Hematopoietic multipotent progenitor cell treated with erythropoietin and hydrocortisone succinate and interleukin-3 and kit ligand, for 6 days (in vitro differentiated cells): Measurements from ENCODE around the gene RDH14.

Source experiments
- DNase-seq: peaks from one replicate; pipeline ENCODE4 v3.0.0-alpha.2; 2015

Gene RDH14, protein sequence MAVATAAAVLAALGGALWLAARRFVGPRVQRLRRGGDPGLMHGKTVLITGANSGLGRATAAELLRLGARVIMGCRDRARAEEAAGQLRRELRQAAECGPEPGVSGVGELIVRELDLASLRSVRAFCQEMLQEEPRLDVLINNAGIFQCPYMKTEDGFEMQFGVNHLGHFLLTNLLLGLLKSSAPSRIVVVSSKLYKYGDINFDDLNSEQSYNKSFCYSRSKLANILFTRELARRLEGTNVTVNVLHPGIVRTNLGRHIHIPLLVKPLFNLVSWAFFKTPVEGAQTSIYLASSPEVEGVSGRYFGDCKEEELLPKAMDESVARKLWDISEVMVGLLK

DNA sequence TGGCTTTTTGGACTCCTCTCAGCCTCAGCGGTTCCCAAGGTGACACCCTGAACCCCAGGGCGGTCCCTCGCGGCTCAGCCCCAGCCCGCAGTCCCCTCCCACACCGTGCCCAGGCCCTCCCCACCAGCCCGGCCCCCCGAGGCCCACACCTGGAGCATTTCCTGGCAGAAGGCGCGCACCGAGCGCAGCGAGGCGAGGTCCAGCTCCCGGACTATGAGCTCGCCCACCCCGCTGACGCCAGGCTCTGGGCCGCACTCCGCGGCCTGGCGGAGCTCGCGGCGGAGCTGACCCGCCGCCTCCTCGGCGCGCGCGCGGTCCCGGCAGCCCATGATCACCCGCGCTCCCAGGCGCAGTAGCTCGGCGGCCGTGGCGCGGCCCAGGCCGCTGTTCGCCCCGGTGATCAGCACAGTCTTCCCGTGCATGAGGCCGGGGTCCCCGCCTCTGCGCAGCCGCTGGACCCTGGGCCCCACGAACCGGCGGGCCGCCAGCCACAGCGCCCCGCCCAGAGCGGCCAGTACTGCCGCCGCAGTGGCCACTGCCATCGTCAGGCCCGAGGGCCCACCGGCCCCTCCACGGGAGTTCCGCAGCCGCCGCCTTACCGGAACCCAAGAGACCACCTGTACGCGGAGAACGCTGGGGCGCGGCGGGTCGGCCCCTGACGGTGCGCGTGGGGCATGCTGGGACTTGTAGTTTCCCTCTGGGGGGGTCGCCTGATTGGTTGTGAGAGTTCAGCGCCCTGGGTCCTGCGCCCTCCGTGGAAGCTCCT is at the start of gene RDH14:
Gene RDH14 (minus strand): TSS at position 623 of the 766 bp plus-strand sequence. CDS start 81 bp downstream, at position 542.
- peak; percentile 97 for DNase-seq

DNA sequence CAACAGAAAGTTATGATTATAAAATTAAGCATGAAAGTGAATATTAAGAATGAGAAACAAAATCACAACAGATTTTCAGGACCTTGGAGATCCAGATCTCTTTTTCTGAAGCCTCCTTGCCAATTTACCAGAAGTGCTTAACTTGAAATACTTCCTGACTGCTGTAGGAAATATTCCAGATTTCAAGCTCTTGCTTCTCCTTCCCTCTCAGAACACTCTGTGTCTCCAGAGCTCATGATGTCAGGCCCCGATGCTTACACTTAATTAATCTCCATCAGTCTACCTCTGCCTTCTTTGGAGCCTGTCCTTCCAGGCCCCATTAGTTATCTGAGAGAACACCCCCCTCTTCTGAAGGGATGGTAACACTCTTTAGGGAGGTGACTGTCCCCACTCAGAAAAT is 49.6 kb upstream of the RDH14 start:
- no peak for DNase-seq

DNA sequence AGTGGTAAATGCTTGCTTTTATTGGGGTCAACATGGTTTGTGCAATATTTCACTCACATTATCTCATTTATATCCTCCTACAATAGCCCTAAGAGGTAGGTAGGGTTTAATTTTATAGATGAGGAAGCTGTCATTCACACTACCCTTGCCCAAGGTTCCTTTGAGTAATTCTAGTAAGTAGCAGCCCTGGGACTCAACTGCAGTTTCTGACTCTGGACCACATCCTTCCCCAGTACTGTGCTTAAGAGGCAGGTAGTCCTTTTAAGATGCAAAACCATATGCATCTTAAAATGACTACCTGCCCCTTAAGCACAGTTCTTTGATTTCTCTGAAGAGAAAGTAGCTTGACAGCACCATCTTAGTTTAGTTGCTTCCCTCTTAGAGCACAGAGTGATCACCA is 44.7 kb upstream of the RDH14 start:
- no peak for DNase-seq

DNA sequence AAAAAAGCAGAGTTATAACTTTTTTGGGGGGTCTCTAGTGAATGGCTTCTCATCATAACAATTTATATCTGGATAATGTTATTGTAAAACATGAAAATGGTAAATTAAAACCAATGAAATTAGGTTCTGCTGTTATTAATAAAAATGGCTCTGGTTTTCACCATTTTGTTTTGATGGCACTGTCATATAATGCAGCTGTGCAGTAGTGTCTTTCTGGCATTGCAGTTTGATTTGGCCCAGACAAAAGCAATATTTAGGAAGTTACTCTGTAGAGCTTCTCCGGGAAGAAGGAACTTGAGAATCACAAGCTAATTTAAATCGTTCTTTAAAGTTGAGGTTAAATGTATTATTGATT is 44.1 kb upstream of the RDH14 start:
- no peak for DNase-seq

DNA sequence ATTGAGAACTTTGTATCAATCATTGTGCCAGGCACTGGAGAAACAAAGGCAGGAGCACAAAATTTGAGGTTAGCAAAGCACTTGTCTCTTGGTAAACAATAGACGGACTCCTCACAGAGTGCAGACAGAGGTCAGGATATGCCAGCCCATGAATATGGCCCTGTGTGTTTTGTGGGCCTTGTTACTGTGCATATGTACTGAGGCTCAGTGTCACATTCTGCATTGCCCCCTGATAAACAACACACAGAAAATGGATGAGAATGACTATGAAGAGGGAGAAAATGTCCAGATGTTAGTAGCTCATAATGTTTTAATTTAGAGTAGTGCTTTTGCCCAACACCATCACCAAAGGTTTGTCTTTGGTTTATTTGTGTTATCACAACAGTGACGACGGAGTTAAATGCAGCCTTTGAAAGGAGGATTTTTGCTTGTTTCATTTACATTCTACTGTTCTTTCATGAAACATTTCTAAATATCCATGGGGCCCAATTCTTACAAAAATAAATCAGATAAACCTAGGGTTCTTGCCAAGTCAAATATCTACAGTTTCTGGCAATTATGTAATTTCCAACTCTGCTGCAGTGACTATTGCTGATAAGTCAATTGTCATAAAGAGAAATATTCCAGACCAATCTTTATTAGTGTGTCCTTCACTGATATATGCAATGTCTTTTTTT is 43.5 kb upstream of the RDH14 start:
- DNase-seq, result no peak

DNA sequence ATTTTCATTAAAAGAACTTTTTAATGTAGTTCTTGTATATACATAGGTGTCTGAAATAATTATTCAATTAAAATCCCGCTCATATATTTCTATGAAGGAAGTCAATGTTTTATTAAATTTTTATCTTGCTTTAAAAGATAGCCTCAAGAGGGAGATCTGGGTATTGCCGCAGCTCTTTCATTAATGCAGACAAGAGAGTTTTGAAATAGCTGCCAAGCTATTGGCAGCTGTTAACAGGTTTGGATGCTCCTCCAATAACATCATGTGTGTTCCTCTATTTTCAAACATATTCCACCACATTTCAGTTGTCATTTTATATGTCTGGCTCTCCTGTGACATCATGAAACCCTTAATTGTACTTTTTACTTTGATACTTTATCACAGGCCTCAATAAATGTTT is 41.8 kb upstream of the RDH14 start:
- DNase-seq, result no peak

DNA sequence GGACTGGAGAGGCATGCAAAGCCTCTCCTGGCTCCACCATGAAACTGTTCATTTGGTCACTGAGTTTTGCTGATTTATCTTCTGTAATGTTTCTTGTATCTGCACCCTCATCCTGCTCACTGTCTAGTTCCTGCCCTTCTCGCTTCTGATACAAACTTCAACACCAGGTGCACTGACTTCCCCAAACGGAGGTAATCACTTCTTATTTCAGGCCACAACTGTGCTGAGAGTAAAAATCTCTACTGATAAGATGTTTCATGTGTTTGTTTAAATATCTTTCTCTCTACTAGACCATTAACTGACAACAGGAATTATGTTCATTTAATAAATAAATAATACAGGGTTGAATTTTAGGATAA is 39.8 kb upstream of the RDH14 start:
- DNase-seq, result no peak

DNA sequence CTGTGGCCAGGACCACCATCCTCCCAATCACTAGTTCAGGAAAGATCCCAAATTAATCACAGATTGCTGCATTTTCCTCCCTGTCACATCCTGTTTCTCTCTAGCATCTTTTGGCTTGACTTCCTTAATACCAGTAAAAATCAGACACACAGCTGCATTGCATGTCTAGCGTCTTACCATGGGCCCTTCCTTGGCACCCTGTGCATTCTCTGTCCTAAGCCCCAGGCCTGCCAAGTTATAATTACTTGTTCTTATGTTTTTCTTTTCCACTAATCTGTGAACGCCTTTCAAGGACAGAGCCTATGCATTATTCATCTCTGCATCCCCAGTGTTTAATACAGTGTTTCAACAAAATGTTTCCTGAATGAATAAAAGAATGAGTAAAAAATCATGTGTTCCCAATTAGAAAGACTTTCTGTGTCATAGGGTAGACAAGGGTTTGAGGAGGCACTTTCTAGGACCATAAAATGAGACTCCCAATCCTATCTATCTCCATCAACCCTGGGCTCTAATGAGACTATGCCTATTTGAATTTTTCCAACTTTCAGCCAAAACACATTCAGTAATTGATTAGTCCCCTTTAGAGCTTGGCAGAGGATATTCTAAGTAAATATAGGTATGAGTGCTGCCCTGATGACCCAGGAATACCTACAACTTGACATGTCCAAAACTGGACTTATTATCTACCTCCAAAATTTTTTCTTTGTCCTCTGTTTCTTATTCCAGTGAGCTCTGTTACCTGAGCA is 39.2 kb upstream of the RDH14 start:
- DNase-seq, result no peak

DNA sequence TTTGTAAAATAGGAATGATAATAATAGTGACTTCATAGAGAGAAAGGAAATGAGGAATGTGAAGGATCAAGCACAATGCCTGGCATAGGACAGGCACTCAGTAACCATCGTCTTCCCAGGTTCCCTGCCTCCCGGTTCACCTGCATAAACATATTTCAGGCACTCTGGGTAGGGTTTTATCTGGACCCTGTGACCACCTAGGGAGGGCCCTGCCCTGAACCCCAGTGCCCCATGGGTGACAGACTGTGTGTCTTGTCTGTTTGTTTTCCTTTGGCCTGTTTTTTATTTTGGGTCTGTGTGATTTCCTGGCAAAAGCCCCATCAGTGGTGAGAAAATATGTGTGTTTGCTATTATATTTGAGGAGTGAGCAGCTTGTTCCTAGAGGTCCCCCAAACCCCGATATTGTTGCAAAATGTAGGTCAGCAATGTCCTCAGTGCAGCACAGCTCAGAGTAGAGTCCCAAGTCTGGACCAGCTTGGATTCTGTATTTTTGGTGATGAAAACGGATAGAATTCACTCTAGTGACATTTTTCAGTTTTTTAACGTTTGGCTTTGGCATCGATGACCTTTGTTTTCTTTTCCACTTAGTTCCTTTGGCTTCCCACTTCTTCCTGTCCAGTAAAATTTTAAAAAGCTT is 38.5 kb upstream of the RDH14 start:
- DNase-seq, result no peak

DNA sequence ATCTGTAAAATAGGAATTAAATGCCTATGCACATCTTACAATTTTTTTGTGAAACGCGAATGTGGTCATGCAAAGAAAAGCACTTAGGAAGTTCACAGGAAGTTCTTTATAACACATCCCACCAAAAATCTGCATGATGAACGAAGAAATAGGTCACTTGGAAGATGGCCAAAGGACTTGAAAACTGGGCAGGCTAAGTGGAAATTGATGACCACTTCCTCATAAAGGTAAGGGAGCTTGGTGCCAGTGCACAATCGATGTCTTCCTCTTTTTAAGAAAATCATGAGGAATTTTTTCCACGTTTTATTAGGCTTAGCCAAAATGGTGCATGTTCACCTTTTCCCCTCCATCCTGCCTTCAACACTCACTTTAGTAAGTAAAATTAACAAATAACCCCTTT is 37.2 kb upstream of the RDH14 start:
- no peak for DNase-seq

DNA sequence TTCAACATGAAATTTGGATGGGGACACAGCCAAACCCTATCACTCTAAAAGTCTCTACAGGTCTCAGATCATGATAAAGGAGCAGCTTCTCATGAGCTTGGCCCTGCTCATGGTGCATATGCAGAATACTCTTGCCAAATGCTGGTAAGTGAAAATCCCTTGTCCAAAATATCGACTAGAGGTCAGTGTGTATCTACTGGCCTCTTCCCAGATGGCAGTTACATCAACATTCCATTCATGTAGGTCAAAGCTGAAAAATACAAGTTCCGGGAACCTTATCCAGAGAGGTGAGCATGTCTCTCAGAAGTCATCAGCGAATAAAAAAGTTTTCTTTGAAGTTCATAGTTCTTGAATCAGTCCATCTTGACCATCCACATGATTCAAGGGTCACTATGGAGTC is 36.5 kb upstream of the RDH14 start:
- no peak for DNase-seq

DNA sequence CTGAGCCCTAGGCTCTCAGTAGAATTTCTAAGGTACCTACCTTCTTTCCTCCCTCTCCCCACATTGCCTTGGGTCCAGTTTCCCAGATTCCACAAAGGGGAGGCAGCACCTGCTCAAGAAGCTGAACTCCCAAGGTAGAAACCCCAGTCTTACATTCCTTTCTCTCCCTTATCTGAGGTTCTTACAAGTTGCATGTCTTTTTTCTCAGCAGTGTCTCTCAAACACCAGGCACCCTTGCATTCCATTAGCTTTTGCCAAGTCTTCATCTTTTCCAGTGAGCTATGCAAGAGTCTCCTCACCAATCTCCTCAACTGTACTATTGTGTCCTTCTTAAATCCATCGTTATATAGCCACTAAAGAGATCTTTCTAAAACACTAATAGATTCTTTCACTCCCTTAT is 33.0 kb upstream of the RDH14 start:
- no peak for DNase-seq

DNA sequence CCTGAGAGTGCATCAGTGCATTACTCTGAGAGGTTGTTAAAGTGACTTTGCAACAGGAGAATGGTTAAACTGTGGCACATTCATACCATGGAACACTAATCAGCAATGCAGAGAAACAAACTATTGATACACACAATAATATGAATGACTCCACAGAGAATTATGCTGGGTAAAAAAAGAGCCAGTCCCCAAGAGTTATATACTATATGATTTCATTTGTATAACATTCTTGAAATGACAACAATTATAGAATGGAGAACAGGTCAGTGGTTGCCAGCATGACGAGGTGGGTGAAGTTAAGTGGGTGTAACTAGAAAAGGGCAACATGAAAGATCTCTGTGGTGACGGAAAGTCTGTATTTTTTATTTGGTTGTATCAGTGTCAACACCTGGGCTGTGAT is 31.9 kb upstream of the RDH14 start:
- DNase-seq, result no peak

DNA sequence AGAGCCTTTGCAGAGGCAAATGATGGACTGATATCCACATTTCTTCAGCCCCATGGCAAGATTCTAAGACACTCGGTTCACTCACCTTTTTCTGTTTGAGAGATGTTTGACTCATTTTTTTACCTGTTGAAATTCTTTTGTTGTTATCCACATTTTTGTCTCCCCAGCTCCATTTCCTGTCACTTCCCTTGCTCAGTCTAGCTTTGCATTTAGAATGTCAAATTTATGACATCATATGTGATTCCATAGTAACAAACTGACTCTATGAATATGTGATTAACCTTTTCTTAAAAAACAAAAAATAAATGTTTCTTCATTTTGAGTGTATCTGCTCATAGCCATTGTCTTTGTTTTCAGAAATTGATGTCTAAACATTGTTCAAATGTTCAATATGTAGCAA is 28.9 kb upstream of the RDH14 start, which contains the start of gene NT5C1B:
Gene NT5C1B (minus strand): TSS at position 216 of the 400 bp plus-strand sequence. CDS start 101 bp downstream, at position 115.
- no peak for DNase-seq

DNA sequence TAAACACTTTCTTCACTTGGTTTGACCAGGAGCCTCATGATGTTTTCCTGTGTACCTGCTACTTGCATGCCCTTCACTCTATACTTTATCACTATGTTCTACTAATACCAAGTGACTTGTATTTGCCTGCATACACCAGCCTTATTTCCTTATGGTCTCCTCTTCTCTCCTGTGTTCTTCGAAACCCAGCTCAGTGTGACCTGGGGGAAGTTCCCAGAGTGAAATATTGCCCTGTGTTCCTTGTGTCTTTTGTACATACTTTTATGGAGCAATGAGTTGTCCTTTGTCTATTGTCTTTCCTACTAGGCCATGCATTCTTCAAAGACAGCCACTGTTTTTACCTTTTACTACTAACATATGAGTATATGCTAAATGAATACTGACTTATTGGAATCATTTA is 28.3 kb upstream of the RDH14 start:
- DNase-seq, result no peak

DNA sequence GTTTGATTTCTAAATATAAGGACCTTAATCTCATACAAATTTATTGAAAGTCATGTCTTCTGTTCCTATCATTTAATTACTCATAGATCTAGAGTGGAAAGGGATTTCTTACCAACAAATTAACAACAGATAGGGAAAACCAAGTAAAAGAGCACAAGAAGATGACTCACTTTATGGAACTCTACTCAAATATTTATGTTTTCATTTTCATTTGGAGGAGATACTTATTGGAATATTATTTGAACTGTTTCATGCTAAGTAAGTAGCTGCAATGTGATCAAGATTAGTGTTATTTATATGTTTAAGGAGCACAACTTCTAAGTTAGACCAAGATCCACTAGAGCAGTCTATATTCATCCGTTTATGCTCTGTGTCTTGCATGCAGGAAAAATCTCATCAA is 27.6 kb upstream of the RDH14 start:
- no peak for DNase-seq

DNA sequence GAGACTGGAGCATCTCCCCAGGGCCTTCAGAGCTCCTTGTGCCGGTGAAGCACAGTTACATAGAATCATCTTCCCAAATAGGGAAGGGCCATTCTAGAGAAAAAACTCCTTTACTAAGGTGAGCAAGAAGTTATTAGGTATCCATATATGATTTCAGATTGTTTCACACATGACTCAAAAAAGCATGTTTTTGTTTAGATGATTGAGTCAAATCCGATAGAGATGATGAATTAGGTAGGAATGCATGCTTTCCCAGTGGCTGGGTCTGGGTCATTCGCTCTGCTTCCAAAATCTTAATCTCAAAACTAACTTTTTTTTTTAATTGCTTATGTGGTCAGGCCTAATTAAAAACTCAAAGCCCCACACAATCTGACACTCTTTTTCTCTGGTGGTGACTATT is 25.1 kb upstream of the RDH14 start:
- DNase-seq, result no peak

DNA sequence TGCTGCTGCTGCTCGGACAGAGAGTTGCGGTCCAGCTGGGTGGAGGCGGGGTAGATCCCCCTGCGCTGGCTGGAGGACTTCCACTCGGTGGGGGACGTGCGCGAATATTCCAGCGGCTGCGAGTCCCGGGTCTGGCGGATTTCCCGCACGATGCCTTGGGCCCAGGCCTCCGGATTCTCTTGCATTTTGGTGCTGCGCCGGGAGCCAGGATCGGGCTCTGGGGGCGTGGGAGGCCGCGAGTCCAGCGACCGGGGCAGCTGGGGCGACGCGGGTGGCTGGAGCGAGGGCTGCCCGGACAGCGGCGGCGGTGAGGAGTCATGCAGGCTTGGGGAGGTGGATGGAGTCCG is 24.1 kb upstream of the RDH14 start:
- DNase-seq, result no peak

DNA sequence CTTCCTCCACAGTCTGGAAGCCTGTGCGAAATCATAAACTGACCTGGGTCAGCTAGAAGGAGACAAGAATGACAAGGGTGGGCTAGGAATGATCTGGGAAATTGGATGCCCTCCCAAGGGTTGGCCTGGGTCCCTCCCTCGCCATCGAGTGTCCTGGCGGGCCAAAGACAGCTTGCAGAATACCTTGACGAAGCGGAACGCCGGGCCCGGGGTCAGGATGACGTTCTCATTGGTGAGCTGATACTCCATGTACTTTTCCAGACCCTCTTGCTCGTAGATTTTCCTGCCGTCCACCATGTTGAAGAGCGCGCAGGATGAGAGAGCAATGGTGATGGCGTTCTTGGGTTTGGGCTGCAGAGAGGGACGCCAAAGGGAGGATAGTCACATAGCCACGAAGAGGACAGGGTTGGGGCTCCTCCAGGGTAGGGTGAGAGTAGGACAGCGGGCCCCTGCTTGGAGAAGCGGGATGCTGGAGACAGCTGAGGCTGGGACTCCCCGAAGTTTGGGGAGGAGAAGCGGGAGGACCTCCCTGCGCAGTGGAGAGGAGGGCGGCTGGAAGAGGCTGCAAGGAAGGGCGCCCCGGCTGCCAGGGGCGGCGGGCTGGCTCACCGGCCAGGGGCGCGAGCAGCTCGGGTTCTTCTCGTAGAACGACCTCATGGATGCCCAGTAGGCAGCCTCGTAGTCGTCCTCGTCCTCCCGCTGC is 23.6 kb upstream of the RDH14 start:
- DNase-seq, result no peak

DNA sequence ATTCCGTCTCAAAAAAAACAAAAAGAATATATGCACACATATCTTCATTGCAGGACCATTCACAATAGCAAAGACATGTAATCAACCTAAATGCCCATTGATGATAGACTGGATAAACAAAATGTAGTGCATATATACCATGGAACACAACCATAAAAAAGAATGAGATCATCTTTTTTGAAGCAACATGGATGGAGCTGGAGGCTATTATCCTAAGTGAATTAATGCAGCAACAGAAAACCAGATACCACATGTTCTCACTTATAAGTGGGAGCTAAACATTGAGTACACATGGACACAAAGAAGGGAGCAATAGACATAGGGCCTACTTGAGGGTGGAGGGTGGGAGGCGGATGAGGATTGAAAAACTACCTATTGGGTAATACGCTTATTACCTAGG is 20.2 kb upstream of the RDH14 start:
- DNase-seq, result no peak

DNA sequence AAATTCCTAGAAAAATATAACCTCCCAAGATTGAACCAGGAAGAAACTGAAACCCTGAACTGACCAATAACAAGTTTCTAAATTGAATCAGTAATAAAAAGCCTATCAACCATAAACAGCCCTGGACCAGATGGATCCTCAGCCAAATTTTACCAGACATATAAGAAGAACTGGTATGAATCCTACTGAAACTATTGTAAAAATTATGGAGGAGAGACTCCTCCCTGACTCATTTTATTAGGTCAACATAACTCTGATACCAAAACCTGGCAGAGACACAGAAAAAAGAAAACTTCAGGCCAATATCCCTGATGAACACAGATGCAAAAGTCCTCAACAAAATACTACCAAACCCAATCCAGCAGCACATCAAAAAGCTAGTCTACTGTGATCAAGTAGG is 17.6 kb upstream of the RDH14 start:
- no peak for DNase-seq

DNA sequence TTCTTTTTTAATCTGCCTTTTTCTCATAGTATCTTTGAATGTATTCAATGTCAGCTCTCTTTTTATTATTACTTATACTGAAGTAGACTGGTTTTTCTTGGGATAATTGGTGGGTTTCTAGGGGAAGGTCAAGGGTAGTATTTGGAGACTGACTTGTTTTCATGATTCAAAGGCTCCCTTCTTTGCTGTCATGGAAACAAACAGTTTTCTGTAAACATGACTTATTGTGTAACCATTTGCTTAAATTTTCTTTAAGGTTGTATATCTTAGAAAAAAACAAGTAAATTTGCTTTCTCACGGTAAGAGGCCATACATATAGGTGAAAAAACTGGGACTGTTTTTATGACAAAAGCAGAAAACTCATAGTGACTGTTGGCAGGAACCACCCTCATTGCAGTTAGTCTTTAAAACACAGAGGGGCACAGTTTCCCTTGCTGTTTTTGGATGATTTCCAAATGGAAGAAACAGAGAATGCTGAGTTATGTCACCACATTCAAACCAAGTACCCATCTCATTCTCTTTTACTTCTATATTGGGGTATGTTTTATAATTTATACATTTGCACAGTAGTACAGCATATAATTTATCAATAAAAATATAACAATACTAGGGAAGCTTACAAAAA is 5.8 kb upstream of the RDH14 start:
- peak; percentile 20 for DNase-seq
